HG02970 (cell line): Measurements from ENCODE around the gene OR10G8.

ENCODE experiments used
- ATAC-seq: cut with Tn5 transposase; IDR thresholded peaks from one replicate; pipeline ENCODE4 v1.9.1; 2021; ENCODE audit warnings: mild to moderate bottlenecking, moderate library complexity, moderate number of reproducible peaks; ENCODE audit not compliant: unreplicated experiment, low FRiP score

OR10G8 gene

GRCh38 chr11:124075841-124076651 lies 49.4 kb downstream of the OR10G8 start:
- ATAC-seq = no peak

DNA sequence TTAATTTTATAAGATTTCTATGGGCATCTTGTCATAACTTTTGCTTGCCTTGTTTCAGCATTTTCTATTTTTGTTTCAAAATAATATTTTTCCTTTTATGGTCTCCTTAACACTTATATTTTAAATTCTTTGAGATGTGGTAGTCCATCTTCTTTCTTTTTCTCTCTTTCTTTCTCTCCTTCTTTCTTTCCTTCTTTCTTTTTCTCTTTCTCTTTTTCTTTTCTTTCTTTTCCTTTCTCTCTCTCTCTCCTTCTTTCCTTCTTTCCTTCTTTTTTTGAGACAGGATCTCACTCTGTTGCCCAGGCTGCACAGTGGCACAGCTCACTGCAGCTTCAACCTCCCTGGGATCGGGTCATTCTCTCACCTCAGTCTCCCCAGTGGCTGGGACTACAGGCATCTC lies 50.7 kb downstream of the OR10G8 start:
- ATAC-seq = no peak

- no peak for ATAC-seq
Observed at GRCh38 chr11:124078591-124078990, 52.0 kb downstream of the OR10G8 start.

DNA sequence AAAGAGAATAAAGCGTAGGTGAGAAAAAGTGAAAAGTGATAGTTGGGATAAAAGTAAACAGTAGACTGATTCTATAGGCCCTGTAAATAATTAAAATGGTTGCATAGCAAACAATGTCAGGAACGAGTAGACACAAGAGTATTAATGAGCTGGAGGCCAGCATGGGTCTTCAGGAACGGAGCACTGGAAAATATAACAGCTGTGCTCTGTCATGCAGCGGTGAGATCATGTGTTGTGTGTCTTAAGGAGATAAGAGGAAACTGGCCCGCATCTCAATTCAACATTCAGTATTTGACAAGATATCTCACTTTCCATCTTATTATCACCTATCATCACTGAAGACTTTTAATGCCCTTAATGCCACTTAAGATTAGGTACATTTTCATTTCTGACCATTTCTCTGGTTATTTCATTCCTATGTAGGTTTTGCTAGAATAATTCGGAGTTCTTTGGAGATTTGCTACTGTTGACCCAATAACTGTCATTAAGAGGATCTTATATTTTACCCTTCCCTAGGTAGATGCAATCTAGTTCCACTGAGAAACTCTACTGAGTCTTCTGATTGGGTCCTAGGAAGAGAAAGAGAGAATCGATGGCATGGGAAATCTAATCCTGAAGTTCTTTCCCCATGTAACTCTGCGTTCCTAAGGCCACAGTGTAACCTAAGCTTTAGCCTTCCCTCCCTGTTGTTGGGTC lies 53.2 kb downstream of the OR10G8 start:
- ATAC-seq = no peak
